Tibial nerve (tissue), 4 donors: ENCODE results near the gene ARMH4.

Experiments
- EP300 ChIP-seq, 2 donors: sonication (generic); formaldehyde crosslinking; IDR thresholded peaks; one replicate each; pipeline ENCODE4 v1.6.1; 2017; ENCODE audit warnings: antibody characterized with exemption in 2 of 2, mild to moderate bottlenecking in 1 of 2
- POLR2A ChIP-seq, 2 donors: fragments of 450-650 bp; IDR thresholded peaks; one replicate each; pipeline ENCODE4 v1.6.1; 2017; ENCODE audit warnings: antibody characterized with exemption in 2 of 2, mild to moderate bottlenecking in 2 of 2, moderate library complexity in 2 of 2
- TF ChIP-seq, protein P1 (sequence below), 5 experiments: fragments of 200-600 bp in 3 of 5; fragments of 450-650 bp in 2 of 5; sonication (generic) in 3 of 5; IDR thresholded peaks; one replicate each; pipeline ENCODE4 v1.5.1; 2016 to 2019; ENCODE audit warnings: antibody characterized with exemption in 5 of 5, mild to moderate bottlenecking in 3 of 5, moderate library complexity in 2 of 5

DNA sequence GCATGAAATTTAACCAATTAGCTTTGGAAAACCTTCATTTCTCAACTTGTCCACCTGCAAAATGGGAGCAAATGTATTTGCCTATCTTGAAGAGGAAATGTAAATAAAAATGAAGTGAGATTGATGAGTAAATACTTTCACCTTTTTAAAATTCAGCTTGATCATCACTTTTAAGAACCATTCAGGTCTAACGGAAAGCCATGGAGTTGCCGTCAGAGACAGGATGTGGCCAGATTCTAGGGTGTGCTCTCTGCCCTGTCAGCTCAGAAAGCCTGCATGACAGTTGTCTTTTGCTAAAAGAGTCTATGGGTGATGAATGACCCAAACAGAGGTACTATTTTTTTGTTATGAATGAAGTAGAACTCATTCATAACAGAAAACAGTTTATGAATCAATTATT, 181.8 kb downstream of the ARMH4 start:
- TF ChIP-seq, protein P1, sequence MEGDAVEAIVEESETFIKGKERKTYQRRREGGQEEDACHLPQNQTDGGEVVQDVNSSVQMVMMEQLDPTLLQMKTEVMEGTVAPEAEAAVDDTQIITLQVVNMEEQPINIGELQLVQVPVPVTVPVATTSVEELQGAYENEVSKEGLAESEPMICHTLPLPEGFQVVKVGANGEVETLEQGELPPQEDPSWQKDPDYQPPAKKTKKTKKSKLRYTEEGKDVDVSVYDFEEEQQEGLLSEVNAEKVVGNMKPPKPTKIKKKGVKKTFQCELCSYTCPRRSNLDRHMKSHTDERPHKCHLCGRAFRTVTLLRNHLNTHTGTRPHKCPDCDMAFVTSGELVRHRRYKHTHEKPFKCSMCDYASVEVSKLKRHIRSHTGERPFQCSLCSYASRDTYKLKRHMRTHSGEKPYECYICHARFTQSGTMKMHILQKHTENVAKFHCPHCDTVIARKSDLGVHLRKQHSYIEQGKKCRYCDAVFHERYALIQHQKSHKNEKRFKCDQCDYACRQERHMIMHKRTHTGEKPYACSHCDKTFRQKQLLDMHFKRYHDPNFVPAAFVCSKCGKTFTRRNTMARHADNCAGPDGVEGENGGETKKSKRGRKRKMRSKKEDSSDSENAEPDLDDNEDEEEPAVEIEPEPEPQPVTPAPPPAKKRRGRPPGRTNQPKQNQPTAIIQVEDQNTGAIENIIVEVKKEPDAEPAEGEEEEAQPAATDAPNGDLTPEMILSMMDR (IDR thresholded peaks at IDR 0.05): no peak
- TF ChIP-seq EP300 (IDR thresholded peaks at IDR 0.05): no peak
- no peak for TF ChIP-seq POLR2A (IDR thresholded peaks at IDR 0.05)
